Parathyroid adenoma (tissue), 2 donors: Measurements from ENCODE around the gene MCCC1.

ENCODE experiments used
- H2AFZ ChIP-seq: fragments of 300-600 bp; sonication (generic); one replicate; pipeline ENCODE4 v1.7.0; 2017; ENCODE audit warnings: antibody characterized with exemption, mild to moderate bottlenecking
- H3K27ac ChIP-seq: fragments of 300-600 bp; sonication (generic); one replicate; pipeline ENCODE4 v1.7.0; 2017
- H3K27me3 ChIP-seq: fragments of 300-600 bp; sonication (generic); one replicate; pipeline ENCODE4 v1.7.0; 2017; ENCODE audit warnings: low read length; ENCODE audit not compliant: control insufficient read depth, insufficient read depth
- H3K36me3 ChIP-seq: fragments of 300-600 bp; sonication (generic); one replicate; pipeline ENCODE4 v1.7.0; 2017; ENCODE audit warnings: low read length; ENCODE audit not compliant: control insufficient read depth, insufficient read depth
- H3K4me1 ChIP-seq: fragments of 300-600 bp; sonication (generic); one replicate; pipeline ENCODE4 v1.7.0; 2017; ENCODE audit warnings: control low read depth
- H3K4me2 ChIP-seq: fragments of 300-600 bp; sonication (generic); one replicate; pipeline ENCODE4 v1.7.0; 2017; ENCODE audit warnings: low read length
- H3K4me3 ChIP-seq: fragments of 300-600 bp; sonication (generic); one replicate; pipeline ENCODE4 v1.7.0; 2017; ENCODE audit warnings: low read depth, low read length
- H3K79me2 ChIP-seq: fragments of 300-600 bp; sonication (generic); one replicate; pipeline ENCODE4 v1.7.0; 2017; ENCODE audit warnings: control low read depth
- H3K9ac ChIP-seq: fragments of 300-600 bp; sonication (generic); one replicate; pipeline ENCODE4 v1.7.0; 2017; ENCODE audit warnings: mild to moderate bottlenecking
- H3K9me3 ChIP-seq: fragments of 300-600 bp; sonication (generic); one replicate; pipeline ENCODE4 v1.7.0; 2017; ENCODE audit warnings: low read length; ENCODE audit not compliant: control insufficient read depth
- TF ChIP-seq, protein P1 (sequence below): fragments of 300-600 bp; sonication (generic); IDR thresholded peaks from one replicate; pipeline ENCODE4 v1.7.0; 2017; ENCODE audit warnings: antibody characterized with exemption, mild to moderate bottlenecking
- donor health status: primary hyperparathyroidism.

Gene MCCC1

GRCh38 chr3:183061391-183062172 is 37.7 kb downstream of the MCCC1 start:
- H3K4me1 ChIP-seq, result no peaks in the 10 kb centered on the region
- H3K36me3 ChIP-seq, result no peaks in the 10 kb centered on the region
- H3K4me3 ChIP-seq, result no peak overlapping the region
- no peaks in the 10 kb centered on the region for H3K9me3 ChIP-seq
- H3K27ac ChIP-seq, result no peak overlapping the region
- no peak overlapping the region for H3K9ac ChIP-seq
- no peaks in the 10 kb centered on the region for H3K79me2 ChIP-seq
- H3K27me3 ChIP-seq, result no peaks in the 10 kb centered on the region
- TF ChIP-seq, protein P1, sequence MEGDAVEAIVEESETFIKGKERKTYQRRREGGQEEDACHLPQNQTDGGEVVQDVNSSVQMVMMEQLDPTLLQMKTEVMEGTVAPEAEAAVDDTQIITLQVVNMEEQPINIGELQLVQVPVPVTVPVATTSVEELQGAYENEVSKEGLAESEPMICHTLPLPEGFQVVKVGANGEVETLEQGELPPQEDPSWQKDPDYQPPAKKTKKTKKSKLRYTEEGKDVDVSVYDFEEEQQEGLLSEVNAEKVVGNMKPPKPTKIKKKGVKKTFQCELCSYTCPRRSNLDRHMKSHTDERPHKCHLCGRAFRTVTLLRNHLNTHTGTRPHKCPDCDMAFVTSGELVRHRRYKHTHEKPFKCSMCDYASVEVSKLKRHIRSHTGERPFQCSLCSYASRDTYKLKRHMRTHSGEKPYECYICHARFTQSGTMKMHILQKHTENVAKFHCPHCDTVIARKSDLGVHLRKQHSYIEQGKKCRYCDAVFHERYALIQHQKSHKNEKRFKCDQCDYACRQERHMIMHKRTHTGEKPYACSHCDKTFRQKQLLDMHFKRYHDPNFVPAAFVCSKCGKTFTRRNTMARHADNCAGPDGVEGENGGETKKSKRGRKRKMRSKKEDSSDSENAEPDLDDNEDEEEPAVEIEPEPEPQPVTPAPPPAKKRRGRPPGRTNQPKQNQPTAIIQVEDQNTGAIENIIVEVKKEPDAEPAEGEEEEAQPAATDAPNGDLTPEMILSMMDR, result no peak
- no peak overlapping the region for H2AFZ ChIP-seq
- H3K4me2 ChIP-seq, result no peak overlapping the region

- TF ChIP-seq, protein P1, result no peak
- Histone ChIP-seq H3K4me3 (no peak overlapping the region), H3K36me3 (no peaks in the 10 kb centered on the region)
Observed at GRCh38 chr3:183058351-183058750, 40.9 kb downstream of the MCCC1 start.

GRCh38 chr3:183050706-183051105 is 48.6 kb downstream of the MCCC1 start:
- Histone ChIP-seq H3K27ac (no peak overlapping the region), H3K36me3 (peaks cover 2% of the 10 kb centered on the region), H3K4me1 (no peaks in the 10 kb centered on the region), H3K4me3 (no peak overlapping the region), H2AFZ (no peak overlapping the region), H3K4me2 (no peak overlapping the region), H3K27me3 (no peaks in the 10 kb centered on the region), H3K9me3 (no peaks in the 10 kb centered on the region), H3K9ac (no peak overlapping the region), H3K79me2 (no peaks in the 10 kb centered on the region)
- TF ChIP-seq, protein P1, result no peak

More at GRCh38 chr3:183058351-183058750, 40.9 kb downstream of the MCCC1 start:
- Histone ChIP-seq H3K9ac (no peak overlapping the region), H2AFZ (no peak overlapping the region), H3K27me3 (no peaks in the 10 kb centered on the region), H3K4me1 (no peaks in the 10 kb centered on the region), H3K27ac (no peak overlapping the region), H3K9me3 (no peaks in the 10 kb centered on the region), H3K4me2 (no peak overlapping the region), H3K79me2 (no peaks in the 10 kb centered on the region)

DNA sequence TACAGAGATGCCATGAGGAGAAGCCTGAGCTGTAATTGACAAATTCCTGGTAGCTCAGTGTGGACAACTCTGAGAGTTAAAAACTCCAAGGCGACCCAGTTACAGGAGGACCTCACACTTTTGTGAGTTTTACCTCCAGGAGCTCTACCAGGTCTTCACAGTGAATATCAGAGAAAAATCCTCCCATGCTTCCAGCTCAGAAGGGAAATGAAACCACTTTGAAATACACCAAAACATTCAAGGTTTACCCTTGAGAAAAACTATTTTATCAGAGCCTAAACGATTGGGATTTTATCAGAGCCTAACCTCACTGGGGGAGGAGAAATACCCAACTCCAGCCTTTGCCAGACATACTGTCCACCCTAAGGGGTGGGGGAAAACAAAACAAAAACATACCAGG is 52.4 kb downstream of the MCCC1 start:
- Histone ChIP-seq H3K9ac (no peak overlapping the region), H3K27ac (no peak overlapping the region), H3K79me2 (no peaks in the 10 kb centered on the region), H3K4me3 (no peak overlapping the region), H3K4me2 (no peak overlapping the region), H3K9me3 (no peaks in the 10 kb centered on the region), H3K27me3 (no peaks in the 10 kb centered on the region), H2AFZ (no peak overlapping the region), H3K36me3 (peaks cover 2% of the 10 kb centered on the region), H3K4me1 (no peaks in the 10 kb centered on the region)
- TF ChIP-seq, protein P1, result no peak
